ENCODE measurements around the gene ZNF106. TPM values are rescaled to one million over a fixed set of nuclear protein-coding genes. Genes with fewer than 3 reads are reported as not detected.

Gene ZNF106
- total and polyA plus RNA-seq, 5 donors from 2014 or later, result 31.0 to 47.5 (median 35.5) TPM

DNA sequence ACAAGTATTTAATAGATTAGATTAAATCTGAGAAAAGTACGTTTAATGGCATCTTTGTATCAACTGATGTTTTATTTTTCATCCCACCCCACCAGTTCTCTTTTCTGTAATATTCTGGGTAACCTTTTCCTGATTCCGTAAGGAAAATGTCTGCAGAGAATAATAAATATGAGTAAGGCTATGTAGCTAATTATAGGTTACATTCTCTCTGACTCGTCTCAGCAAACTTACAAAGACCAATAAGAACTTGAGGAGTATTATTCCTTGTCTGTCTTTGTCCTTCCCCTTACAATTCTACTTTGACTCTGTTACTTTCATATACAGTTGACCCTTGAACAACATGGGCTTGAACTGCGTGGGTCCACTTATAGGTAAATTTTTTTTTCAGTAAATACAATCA is 16.6 kb upstream of the ZNF106 start:
- no peak overlapping the region for H3K4me3 ChIP-seq (ENCODE audit: low read depth, low read length)
- Mint-ChIP-seq H3K9me3 (no peaks in the 10 kb centered on the region), H3K36me3 (peaks cover 9% of the 10 kb centered on the region), H3K4me3 (no peak overlapping the region), H3K27me3 (no peaks in the 10 kb centered on the region), H3K27ac (no peak overlapping the region), H3K4me1 (peaks cover 14 to 30% (median 21%) of the 10 kb centered on the region in 4 donors)
- H3K27ac ChIP-seq (ENCODE audit: insufficient read depth, low read length, poor library complexity, severe bottlenecking), result no peak overlapping the region
- H3K36me3 ChIP-seq (ENCODE audit: control insufficient read depth, insufficient read depth, low read length), result peaks cover 5% of the 10 kb centered on the region
- no peaks in the 10 kb centered on the region for H3K4me1 ChIP-seq (ENCODE audit: control insufficient read depth, insufficient read depth, low read length, poor library complexity, severe bottlenecking)
- no peaks in the 10 kb centered on the region for H3K9me3 ChIP-seq (ENCODE audit: control insufficient read depth in 2 of 2, low read length in 2 of 2)
- DNase-seq, result no peak
- H3K27me3 ChIP-seq (ENCODE audit: control insufficient read depth, insufficient read depth, low read length), result no peaks in the 10 kb centered on the region
- ATAC-seq (ENCODE audit: low read depth in 2 of 2), result no peak

DNA sequence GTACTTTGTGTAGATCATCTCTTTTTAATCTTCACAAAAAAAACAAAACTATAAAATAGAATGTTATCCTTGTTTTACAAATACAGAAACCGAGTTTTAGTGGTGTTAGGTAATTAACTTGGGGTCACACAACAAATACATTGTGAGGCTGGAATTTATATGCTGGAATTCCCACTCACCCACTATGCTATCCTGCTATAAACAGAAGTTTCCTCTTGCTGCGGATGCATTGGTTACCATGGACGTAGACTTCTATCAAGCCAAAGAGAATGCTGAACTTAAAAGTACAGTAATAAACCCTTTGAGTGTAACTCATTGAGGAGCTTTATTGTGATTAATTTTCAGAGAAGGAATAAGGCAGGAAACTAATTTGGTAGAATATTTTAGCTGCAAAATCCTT is 13.7 kb upstream of the ZNF106 start:
- Histone ChIP-seq H3K4me3 (ENCODE audit: low read depth, low read length) (no peak overlapping the region), H3K27ac (ENCODE audit: insufficient read depth, low read length, poor library complexity, severe bottlenecking) (no peak overlapping the region)
- H3K4me3 Mint-ChIP-seq, result no peak overlapping the region

DNA sequence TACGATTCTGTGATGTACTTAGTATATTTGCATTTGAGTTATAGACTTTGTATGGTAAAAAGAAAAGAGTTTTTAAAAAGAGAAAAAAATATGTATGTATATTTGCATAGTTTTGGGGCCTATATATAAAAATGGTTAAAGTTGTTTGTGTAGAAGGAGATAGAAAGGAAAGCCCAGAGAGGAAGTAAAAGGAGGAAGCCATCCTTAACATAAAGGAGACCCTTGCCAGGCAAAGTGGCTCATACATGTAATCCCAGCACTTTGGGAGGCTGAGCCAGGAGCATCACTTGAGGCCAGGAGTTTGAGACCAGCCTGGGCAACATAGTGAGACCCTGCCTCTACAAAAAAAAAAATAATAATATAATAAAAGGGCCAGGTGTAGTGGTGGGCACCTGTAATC is 12.9 kb upstream of the ZNF106 start:
- no peak overlapping the region for H3K4me3 Mint-ChIP-seq
- H3K9me3 ChIP-seq (ENCODE audit: control insufficient read depth in 2 of 2, low read length in 2 of 2), result no peaks in the 10 kb centered on the region
- H3K36me3 Mint-ChIP-seq, result peaks cover 9% of the 10 kb centered on the region
- H3K4me1 Mint-ChIP-seq, result peaks cover 16 to 42% (median 29%) of the 10 kb centered on the region in 4 donors
- H3K27ac Mint-ChIP-seq, result no peak overlapping the region
- ATAC-seq (ENCODE audit: low read depth in 2 of 2) (no peak), DNase-seq (no peak)
- no peaks in the 10 kb centered on the region for H3K27me3 ChIP-seq (ENCODE audit: control insufficient read depth, insufficient read depth, low read length)
- H3K4me3 ChIP-seq (ENCODE audit: low read depth, low read length), result no peak overlapping the region
- no peaks in the 10 kb centered on the region for H3K4me1 ChIP-seq (ENCODE audit: control insufficient read depth, insufficient read depth, low read length, poor library complexity, severe bottlenecking)
- H3K27ac ChIP-seq (ENCODE audit: insufficient read depth, low read length, poor library complexity, severe bottlenecking), result no peak overlapping the region
- no peaks in the 10 kb centered on the region for H3K27me3 Mint-ChIP-seq
- no peaks in the 10 kb centered on the region for H3K9me3 Mint-ChIP-seq
- peaks cover 2% of the 10 kb centered on the region for H3K36me3 ChIP-seq (ENCODE audit: control insufficient read depth, insufficient read depth, low read length)

More for the DNA sequence above, 13.7 kb upstream of the ZNF106 start:
- no peaks in the 10 kb centered on the region for H3K4me1 ChIP-seq (ENCODE audit: control insufficient read depth, insufficient read depth, low read length, poor library complexity, severe bottlenecking)
- H3K9me3 Mint-ChIP-seq, result no peaks in the 10 kb centered on the region
- H3K4me1 Mint-ChIP-seq, result peaks cover 16 to 35% (median 26%) of the 10 kb centered on the region in 4 donors
- no peaks in the 10 kb centered on the region for H3K27me3 ChIP-seq (ENCODE audit: control insufficient read depth, insufficient read depth, low read length)
- H3K9me3 ChIP-seq (ENCODE audit: control insufficient read depth in 2 of 2, low read length in 2 of 2), result no peaks in the 10 kb centered on the region
- ATAC-seq (ENCODE audit: low read depth in 2 of 2) (no peak), DNase-seq (no peak)
- H3K27ac Mint-ChIP-seq, result no peak overlapping the region
- H3K27me3 Mint-ChIP-seq, result no peaks in the 10 kb centered on the region
- peaks cover 2% of the 10 kb centered on the region for H3K36me3 ChIP-seq (ENCODE audit: control insufficient read depth, insufficient read depth, low read length)
- H3K36me3 Mint-ChIP-seq, result peaks cover 9% of the 10 kb centered on the region

DNA sequence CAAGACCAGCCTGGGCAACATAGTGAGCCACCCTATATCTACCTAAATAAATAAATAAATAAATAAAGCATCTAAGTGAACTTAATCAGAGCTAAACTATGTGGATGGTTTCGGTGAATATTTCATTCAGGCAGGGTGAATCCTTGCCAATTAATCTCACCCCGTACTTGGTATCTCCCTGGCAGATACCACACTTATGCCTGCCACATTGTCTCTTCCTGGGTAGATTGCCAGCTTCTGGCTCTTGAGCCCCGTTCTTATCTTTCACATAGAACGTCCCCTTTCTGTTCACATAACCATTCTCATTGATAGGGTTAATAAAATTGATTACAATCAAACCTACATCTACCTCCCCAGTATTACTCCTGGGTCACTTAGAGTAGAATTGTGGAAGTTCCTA is 11.5 kb upstream of the ZNF106 start:
- peaks cover 18 to 55% (median 30%) of the 10 kb centered on the region in 4 donors for H3K4me1 Mint-ChIP-seq

DNA sequence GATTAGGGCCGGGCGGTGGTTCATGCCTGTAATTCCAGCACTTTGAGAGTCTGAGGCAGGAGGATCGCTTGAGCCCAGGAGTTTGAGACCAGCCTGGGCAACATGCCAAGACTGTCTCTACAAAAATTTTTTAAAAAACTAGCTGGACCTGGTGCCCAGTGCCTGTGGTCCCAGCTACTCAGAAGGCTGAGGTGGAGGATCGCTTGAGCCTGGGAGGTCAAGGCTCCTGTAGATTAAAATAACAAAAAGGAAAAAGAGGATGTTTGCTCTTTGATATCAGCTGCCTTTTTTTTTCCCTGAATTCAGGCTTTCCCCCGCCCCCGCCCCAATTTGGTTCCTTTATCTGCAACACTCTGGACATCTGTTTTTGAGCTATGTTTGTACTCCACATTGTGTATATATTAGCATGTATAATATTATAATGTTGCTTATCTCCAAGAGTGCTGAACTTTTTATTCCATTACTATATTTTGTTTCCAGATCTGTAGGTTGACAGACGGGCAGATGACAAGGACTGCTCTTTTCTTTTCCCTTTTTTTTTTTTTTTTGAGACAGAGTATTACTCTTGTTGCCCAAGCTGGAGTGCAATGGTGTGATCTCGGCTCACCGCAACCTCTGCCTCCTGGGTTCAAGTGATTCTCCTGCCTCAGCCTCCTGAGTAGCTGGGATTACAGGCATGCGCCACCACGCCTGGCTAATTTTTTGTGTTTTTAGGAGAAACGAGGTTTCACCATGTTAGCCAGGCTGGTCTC is 9.1 kb upstream of the ZNF106 start:
- Histone ChIP-seq H3K27me3 (ENCODE audit: control insufficient read depth, insufficient read depth, low read length) (no peaks in the 10 kb centered on the region), H3K9me3 (ENCODE audit: control insufficient read depth in 2 of 2, low read length in 2 of 2) (no peaks in the 10 kb centered on the region), H3K4me3 (ENCODE audit: low read depth, low read length) (no peak overlapping the region), H3K4me1 (ENCODE audit: control insufficient read depth, insufficient read depth, low read length, poor library complexity, severe bottlenecking) (peaks cover 16% of the 10 kb centered on the region), H3K27ac (ENCODE audit: insufficient read depth, low read length, poor library complexity, severe bottlenecking) (no peak overlapping the region), H3K36me3 (ENCODE audit: control insufficient read depth, insufficient read depth, low read length) (peaks cover 2% of the 10 kb centered on the region)
- peak overlapping the region in 1 of 3 donors; percentile 78 for H3K27ac Mint-ChIP-seq
- no peaks in the 10 kb centered on the region for H3K9me3 Mint-ChIP-seq
- ATAC-seq (ENCODE audit: low read depth in 2 of 2) (no peak), DNase-seq (no peak)
- peaks cover 5% of the 10 kb centered on the region for H3K36me3 Mint-ChIP-seq
- no peaks in the 10 kb centered on the region for H3K27me3 Mint-ChIP-seq
- peaks cover 18 to 65% (median 42%) of the 10 kb centered on the region in 4 donors for H3K4me1 Mint-ChIP-seq
- H3K4me3 Mint-ChIP-seq, result peak overlapping the region in 1 of 4 donors; percentile 15

More for the DNA sequence above, 11.5 kb upstream of the ZNF106 start:
- H3K9me3 ChIP-seq (ENCODE audit: control insufficient read depth in 2 of 2, low read length in 2 of 2), result no peaks in the 10 kb centered on the region
- no peak for ATAC-seq (ENCODE audit: low read depth in 2 of 2)
- H3K27ac ChIP-seq (ENCODE audit: insufficient read depth, low read length, poor library complexity, severe bottlenecking), result no peak overlapping the region
- Mint-ChIP-seq H3K4me3 (no peak overlapping the region), H3K36me3 (peaks cover under 1% of the 10 kb centered on the region), H3K27me3 (no peaks in the 10 kb centered on the region), H3K27ac (no peak overlapping the region), H3K9me3 (no peaks in the 10 kb centered on the region)
- no peak for DNase-seq
- no peaks in the 10 kb centered on the region for H3K4me1 ChIP-seq (ENCODE audit: control insufficient read depth, insufficient read depth, low read length, poor library complexity, severe bottlenecking)
- H3K4me3 ChIP-seq (ENCODE audit: low read depth, low read length), result no peak overlapping the region
- no peaks in the 10 kb centered on the region for H3K27me3 ChIP-seq (ENCODE audit: control insufficient read depth, insufficient read depth, low read length)
- H3K36me3 ChIP-seq (ENCODE audit: control insufficient read depth, insufficient read depth, low read length), result peaks cover 2% of the 10 kb centered on the region

DNA sequence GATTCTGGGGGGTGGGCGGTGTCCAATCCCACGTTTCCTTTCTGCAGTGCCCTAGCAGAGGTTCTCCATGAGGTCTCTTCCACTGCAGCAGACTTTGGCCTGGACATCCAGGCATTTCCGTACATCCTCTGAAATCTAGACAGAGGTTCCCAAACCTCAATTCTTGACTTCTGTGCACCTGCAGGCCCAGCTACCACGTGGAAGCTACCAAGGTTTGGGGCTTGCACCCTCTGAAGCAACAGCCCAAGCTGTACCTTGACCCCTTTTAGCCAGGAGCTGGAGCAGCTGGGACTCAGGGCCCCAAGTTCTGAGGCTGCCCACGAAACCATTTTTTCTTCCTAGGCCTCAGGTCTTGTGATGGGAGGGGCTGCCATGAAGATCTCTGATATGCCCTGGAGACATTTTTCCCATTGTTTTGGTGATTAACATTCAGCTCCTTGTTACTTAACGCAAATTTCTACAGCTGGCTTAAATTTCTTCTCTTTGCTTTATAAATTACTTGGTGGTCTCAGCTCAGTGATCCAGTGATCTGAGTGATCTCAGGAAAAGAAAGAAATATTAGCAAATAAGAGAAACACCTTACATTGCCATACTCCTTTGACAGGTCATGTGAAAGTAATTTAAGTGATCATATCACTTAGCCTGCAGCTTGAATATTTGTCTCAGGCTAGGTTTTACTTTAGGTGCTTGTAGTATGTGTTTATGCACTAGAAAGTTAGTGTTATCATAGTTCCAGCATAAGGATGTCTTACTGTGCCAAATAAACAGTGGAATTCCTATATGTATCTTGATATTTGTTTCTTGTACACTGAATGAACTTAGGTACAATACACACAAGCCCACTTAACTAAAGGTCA is 7.5 kb upstream of the ZNF106 start:
- no peak for ATAC-seq (ENCODE audit: low read depth in 2 of 2)
- peaks cover 25% of the 10 kb centered on the region for H3K4me1 ChIP-seq (ENCODE audit: control insufficient read depth, insufficient read depth, low read length, poor library complexity, severe bottlenecking)
- no peak for DNase-seq
- no peak overlapping the region for H3K4me3 ChIP-seq (ENCODE audit: low read depth, low read length)
- no peaks in the 10 kb centered on the region for H3K27me3 Mint-ChIP-seq
- peaks cover 22 to 76% (median 51%) of the 10 kb centered on the region in 4 donors for H3K4me1 Mint-ChIP-seq
- peak overlapping the region; percentile 32 to 81 (median 61) for H3K4me3 Mint-ChIP-seq
- H3K9me3 ChIP-seq (ENCODE audit: control insufficient read depth in 2 of 2, low read length in 2 of 2), result no peaks in the 10 kb centered on the region
- H3K27ac ChIP-seq (ENCODE audit: insufficient read depth, low read length, poor library complexity, severe bottlenecking), result no peak overlapping the region
- peaks cover 2% of the 10 kb centered on the region for H3K36me3 ChIP-seq (ENCODE audit: control insufficient read depth, insufficient read depth, low read length)
- H3K27ac Mint-ChIP-seq, result peak overlapping the region; percentile 17 to 42 (median 36)
- peaks cover 0 to 1% (median 0%) of the 10 kb centered on the region in 7 donors for H3K9me3 Mint-ChIP-seq
- H3K27me3 ChIP-seq (ENCODE audit: control insufficient read depth, insufficient read depth, low read length), result no peaks in the 10 kb centered on the region
- peaks cover 6% of the 10 kb centered on the region for H3K36me3 Mint-ChIP-seq

DNA sequence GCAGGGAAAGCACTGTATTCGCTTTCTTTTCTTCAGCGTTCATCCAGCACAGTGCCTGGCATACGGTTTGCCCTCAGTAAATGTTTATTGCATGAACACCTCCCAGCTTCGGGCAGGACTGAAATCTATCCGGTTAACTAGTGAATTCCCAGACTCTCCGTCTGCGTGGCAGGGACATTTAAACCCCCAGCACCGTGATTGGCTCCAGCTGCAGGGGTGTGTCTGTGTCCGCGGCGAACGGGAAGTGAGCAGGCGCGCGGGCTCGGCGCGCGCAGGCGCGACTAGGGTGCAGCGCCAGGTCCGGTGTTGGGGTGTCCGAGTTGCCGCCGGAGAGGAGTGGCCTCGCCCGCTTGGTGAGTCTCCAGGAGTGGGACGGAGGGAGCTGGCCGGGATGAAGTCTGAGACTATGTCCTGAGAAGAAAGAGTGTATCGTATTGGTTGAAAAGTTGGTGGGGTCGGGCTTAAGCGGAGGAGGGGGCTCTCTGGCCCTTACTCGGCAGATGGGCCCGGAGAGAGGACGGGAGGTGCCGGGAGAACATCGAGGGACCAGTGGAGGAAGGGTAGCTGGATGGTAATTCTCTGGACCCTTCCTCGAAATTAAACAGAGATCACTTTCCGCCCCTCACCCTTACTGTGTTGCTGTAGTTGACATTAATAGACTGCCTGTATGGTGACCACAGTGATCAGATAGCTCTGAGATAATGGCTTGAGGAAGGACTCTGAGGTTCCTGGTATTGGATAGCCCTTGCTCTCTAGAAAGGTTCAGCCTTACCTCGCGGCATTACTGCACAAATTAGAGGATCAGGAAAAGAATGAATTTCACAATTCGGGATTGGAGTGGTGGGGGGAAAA is 4.6 kb upstream of the ZNF106 start, which contains the start of gene SNAP23:
Gene SNAP23 (plus strand): TSS at position 274 of the 852 bp plus-strand sequence. CDS start 16,213 bp downstream, outside the sequence.
- peaks cover 0 to 1% (median 0%) of the 10 kb centered on the region in 7 donors for H3K9me3 Mint-ChIP-seq
- Histone ChIP-seq H3K36me3 (ENCODE audit: control insufficient read depth, insufficient read depth, low read length) (no peaks in the 10 kb centered on the region), H3K27me3 (ENCODE audit: control insufficient read depth, insufficient read depth, low read length) (no peaks in the 10 kb centered on the region), H3K27ac (ENCODE audit: insufficient read depth, low read length, poor library complexity, severe bottlenecking) (peak within 1 kb of the TSS; percentile 74), H3K4me3 (ENCODE audit: low read depth, low read length) (peak within 1 kb of the TSS; percentile 91), H3K9me3 (ENCODE audit: control insufficient read depth in 2 of 2, low read length in 2 of 2) (no peaks in the 10 kb centered on the region), H3K4me1 (ENCODE audit: control insufficient read depth, insufficient read depth, low read length, poor library complexity, severe bottlenecking) (peaks cover 41% of the 10 kb centered on the region)
- peaks cover 6% of the 10 kb centered on the region for H3K36me3 Mint-ChIP-seq
- H3K27ac Mint-ChIP-seq, result peak within 1 kb of the TSS; percentile 96 to 99 (median 97)
- peaks cover 24 to 82% (median 51%) of the 10 kb centered on the region in 4 donors for H3K4me1 Mint-ChIP-seq
- DNase-seq, result peak; percentile 79 to 86 (median 81)
- peak; percentile 84 to 86 for ATAC-seq (ENCODE audit: low read depth in 2 of 2)
- H3K4me3 Mint-ChIP-seq, result peak within 1 kb of the TSS; percentile 94 to 98 (median 96)
- no peaks in the 10 kb centered on the region for H3K27me3 Mint-ChIP-seq

Data from CD4-positive, CD25-positive, alpha-beta regulatory T cell (primary cell).